HG03039 (cell line): ENCODE results near the gene ACAA2.

Experiments used
- ATAC-seq: cut with Tn5 transposase; IDR thresholded peaks from one replicate; pipeline ENCODE4 v1.9.1; 2021; ENCODE audit warnings: mild to moderate bottlenecking, moderate library complexity; ENCODE audit not compliant: unreplicated experiment

Gene ACAA2, protein sequence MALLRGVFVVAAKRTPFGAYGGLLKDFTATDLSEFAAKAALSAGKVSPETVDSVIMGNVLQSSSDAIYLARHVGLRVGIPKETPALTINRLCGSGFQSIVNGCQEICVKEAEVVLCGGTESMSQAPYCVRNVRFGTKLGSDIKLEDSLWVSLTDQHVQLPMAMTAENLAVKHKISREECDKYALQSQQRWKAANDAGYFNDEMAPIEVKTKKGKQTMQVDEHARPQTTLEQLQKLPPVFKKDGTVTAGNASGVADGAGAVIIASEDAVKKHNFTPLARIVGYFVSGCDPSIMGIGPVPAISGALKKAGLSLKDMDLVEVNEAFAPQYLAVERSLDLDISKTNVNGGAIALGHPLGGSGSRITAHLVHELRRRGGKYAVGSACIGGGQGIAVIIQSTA

DNA sequence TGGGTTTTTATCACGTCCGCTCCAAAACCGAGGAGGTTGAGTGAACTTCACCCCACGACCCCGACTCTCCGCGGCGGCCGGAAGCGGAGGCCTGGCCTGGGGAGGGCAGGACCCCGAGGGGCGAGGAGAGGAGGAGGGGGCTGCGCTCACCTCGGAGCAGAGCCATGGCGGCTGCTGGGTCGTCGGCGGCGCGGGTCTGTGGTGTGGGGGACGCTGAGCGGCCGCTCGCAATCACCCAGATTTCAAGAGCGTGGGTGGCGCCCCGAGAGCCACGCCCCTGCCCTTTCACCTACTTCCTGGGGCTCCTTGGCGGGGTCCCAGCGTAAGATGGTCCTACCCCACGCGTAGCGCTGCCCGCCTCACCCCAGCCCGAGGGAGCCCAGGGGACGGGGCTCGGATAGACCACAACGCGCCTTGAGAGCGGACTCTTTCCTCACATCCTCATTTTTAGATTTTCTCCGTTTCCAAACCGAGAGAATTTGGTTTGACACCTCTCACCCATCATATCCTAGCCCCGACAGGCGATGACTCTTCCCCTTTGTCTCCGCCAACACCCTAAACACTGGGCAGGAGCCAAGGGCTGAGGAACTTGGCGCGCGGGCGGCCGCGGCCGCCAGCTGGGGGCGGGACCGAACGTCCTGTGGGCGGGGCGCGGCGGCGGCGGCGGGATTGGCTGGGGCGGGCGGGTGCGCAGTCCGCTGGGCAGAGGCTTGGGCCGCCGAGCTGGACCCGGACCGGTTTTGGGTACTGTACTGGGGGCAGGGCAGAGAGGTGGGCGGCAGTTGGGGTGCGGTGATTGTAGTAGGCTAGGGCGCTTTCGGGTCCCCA lies at the start of gene ACAA2:
Gene ACAA2, minus strand, starts transcription at position 215 of the 828 bp plus-strand sequence. Its CDS starts 49 bp downstream, at position 166.
- peak; percentile 89 for ATAC-seq

DNA sequence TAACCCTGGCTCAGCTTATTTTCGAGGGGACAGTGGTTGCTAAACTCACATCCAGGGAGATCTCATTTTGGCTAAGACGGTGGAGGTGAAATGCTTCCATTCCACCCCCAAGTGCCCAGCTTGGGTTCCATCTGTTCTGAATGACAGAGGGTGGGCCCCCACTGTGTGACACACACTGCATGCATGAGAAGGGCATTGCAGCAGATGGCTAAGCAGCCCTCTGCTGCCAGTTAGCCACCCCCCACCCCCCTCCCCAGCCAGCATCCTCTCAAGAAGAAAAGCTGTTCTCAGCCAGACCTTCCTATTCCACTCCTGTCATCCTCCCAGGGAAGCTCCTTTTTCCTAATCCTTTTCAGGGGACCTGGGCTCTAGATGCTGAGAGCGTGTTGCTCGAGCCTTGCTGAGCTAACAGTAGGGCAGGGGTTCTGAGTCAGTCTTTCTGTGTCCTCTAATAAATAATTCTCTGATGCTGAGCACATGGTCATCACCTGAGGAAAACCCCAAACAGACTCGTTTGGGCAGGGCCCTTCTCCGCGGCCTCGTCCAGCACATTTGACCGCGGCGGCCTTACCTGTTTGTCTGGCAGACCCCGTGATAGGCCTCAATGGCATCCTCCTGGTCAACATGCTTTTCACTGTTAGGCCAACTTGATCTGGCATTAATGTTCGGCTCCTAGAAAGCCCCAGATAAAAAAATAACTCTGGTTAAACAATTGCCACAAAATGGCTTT lies 49.5 kb upstream of the ACAA2 start:
- ATAC-seq = no peak

DNA sequence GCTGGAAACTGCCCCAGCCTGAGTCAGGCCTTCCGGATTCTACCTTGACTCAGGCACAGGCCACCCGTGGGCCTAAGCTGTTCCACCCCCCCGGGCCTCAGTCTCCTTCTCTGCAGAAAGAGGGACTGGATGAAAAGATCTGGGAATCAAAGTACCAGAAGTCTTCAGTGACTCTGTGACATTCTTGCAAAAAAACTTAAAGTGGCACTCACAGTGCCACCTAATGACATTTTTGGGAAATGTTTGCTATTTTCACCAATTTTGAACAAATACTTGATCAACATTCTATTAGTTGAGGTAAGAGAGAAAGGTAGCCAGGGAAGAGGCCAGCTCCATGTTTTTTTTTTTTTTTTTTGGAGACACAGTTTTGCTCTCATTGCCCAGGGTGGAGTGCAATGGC lies 48.3 kb upstream of the ACAA2 start:
- no peak for ATAC-seq

DNA sequence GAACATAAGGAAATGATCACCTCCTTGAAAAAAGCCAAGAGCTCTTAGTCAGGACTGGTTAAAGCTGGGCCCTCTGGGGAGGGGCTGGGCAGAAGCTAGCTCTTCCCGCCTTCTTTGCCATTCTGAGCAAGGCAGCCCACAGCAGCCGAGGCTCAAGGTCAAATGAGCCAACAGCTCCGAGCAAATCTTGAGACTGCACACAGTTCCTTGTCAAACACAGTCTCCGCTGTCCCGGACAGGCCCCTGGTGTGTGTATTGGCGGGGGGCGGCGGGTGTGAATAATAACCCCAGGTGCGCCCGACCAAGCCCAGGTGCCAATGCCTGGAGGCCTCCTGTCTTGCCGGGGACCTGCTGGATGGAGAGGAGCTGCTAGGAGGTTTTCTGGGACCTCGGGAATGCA lies 46.4 kb upstream of the ACAA2 start:
- ATAC-seq = no peak

DNA sequence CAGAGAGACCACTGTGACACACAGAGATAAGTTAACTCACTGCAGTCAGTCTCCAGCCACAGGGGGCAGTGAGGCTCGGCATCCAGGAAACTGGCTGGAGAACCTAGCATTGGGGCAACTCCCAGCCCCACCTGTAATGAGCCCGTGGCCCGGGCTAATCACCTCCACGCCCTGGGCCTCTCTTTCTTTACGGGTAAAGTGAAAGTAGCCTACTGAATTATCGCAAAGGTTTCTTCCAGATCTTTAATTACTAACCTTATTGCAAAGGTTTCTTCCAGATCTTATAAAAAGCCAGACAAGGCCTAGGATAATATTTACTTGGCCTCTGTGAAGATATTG lies 45.7 kb upstream of the ACAA2 start:
- ATAC-seq = no peak

DNA sequence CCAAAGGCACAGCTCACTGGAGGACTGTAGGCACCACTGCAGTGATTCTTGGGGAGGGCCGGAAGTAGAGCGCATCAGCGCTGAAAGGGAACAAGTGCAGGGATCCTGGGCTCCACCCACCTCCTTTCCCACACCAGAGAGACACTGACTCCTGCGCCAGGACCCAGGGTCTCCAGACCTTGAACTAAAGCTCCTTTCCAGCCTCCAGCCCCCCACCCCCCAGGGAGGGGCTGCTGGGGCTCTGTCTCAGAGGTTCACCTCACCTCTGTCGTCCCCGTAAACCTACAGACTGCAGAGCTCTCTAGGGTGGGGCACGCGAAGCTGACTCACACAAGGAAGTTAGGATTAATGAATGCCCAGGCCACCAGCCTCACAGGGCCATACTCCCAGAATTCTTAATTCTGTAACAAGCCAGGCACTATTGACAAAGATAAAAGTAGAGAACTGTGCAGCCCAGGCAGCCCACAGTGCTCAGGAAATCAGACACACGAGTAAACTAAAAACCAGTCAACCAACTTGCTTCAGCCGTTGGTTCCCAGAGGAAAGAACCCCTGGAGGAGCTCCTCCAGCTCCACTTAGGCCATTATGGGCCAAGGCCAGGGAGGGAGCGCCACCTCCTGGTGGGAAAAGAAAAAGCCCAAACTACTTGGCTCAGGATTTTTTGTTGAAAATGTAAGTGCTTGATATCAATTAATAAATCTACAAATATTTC lies 45.1 kb upstream of the ACAA2 start:
- ATAC-seq = no peak

DNA sequence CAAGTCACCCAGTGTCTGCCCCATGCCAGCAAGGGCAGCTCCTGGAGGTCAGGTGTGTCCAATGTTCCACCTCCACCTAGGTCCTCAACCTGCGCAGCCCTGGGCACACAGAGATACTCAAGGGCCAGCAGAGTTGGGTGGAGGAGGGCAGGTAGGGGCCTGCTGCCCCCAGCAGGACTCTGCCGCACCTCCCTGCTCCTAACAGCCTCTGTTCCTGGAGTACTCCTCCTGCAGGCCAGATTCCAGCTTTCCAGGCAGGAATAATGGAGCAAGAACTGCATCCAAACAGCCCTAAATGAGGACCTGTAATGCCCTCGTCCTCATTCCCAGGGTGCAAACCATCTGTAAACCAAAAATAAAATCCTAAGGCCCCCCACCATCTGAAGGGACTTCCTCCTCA lies 44.4 kb upstream of the ACAA2 start:
- no peak for ATAC-seq

DNA sequence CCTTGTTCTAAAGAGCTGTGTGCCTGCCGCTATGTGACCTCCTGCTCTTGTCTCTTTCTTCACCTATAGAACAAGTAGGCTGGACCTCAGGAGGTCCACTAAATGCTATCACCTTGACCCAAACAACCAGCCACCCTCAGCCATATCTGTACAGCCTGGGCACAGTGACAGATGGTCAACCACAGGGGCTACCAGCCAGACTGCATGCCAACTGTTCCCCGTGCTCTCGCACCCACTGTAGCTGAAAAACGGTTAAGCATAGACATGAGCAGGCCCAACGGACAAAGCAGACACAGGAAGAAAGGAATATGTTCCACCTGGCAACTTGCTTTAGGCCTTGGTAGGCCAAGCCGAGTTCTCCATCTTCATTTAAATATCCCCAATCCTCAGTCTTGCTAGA lies 43.2 kb upstream of the ACAA2 start:
- ATAC-seq = no peak

DNA sequence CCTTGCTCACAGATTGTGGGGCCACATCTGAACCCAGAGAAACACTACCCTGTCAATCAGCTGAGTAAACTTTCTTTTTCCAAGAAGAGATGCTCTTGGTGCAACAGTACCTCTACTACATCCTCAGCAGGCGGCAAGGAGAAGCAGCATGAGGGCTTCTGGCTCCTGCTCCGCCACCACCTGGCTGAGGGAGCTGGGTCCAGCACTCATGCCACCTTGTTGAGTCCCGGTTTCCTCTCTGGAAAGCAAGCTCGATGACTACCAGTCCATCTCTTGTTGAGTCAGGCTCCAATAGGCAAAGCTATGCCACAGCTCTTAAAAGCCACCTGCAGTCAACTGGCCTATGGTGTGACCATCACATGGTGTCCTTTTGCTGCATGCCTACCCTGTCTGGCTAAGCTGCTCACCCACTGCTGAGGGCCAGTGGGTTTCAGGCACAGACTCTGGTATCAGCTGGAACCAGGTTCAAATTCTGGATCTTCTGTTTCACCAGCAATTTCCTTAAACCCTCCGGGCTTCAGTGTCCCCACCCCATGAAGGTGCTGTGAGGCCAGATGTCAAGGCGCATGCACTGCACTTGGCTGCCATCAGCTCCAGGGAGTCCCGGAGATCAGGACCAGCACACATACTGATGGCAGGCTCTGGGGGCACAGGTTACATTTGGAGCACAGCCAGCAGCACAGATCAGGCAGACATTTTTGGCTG lies 42.5 kb upstream of the ACAA2 start:
- ATAC-seq = no peak

DNA sequence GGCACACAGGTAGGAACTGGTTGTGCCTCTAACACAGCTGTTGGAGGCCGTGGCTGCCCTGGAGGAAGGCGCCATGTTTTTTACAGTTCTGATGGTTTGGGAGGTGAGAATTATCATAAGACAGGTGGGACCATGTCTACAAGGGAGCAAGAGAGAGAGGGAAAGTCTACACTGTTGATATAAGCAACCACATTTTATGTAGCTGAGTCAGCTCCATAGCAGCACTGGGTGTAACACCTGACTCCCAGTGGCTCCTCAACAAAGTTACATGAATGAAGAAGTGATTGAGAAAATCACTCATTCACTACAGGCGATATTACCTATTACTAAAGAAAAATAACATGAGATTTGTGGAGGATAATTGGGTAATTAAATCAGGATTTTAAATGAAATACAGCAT lies 41.3 kb upstream of the ACAA2 start:
- ATAC-seq = no peak

DNA sequence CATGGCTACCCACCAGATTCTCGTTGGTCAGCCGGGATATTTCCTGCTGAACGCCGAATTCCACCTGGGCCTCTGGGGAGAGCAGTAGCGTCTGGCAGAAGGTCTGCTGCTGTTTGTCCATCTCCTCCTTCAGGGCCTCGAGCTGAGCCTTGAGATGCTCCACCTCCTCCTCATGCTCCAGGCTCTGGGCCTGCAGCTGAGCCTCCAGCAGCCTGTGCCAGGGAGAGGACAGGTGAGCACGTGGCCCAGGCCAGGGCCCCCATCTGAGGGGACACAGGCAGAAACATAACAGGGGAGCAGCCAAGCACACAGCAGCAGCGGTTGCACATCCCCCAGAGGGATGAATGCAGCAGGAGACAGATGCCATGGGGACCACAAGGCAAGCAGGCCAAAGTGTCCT lies 40.1 kb upstream of the ACAA2 start:
- no peak for ATAC-seq

DNA sequence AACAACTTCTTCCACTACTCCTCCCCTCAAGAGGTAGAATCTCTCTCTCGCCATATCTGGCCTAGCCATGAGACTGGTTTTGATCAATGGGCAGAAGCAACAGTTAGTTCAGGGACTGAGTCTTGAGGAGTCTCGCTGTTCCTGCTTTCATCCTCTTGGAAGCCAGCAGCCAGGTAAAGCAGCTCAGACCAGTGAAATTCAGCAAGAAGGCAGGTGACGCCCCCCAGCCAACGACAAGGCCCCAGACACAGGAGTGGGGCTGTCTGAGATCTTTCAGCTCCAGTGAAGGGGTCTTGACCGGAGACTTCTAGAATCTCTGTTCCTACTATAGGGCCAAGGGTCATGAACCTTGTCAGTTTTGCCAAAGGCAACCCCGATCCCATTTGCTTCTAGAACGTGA lies 39.7 kb upstream of the ACAA2 start:
- ATAC-seq = no peak

DNA sequence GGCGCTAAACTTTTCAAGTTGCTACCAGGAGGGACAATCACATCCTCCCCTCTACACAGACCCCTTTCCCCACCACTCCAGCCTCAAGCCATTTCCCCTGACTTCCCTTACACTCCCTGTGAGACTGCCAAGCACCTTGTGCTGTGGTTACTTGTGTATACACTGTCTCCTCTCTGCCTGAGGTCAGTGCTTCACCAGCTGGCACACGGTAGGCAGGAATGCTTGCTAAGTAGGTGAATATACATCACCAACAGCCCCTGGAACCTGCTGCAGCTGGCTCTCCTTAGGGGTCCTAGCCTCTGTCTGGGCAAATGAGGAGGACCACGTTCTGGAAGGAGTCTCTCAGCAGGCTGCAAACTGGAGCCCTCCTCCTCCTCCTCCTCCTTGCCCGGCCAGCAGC lies 38.3 kb upstream of the ACAA2 start:
- no peak for ATAC-seq

DNA sequence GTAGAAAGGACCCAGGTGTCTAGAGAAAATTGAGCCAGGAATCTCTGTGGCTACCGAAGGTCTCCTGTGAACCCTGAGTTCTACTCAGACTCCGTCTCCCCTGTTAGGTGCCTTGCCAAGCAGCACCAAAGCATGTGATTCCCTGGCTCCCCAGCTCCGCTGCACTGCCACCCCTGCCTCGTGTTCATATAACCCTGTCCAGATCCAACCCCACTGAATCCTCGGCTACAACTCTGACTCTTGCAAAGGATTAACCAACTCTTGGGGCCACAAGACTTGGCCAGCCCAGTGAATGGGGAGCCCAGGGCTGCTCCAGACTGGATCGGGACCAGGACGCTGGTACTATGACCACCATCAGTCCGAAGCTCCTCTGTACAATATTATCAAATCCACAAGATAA lies 37.3 kb upstream of the ACAA2 start:
- ATAC-seq = no peak

DNA sequence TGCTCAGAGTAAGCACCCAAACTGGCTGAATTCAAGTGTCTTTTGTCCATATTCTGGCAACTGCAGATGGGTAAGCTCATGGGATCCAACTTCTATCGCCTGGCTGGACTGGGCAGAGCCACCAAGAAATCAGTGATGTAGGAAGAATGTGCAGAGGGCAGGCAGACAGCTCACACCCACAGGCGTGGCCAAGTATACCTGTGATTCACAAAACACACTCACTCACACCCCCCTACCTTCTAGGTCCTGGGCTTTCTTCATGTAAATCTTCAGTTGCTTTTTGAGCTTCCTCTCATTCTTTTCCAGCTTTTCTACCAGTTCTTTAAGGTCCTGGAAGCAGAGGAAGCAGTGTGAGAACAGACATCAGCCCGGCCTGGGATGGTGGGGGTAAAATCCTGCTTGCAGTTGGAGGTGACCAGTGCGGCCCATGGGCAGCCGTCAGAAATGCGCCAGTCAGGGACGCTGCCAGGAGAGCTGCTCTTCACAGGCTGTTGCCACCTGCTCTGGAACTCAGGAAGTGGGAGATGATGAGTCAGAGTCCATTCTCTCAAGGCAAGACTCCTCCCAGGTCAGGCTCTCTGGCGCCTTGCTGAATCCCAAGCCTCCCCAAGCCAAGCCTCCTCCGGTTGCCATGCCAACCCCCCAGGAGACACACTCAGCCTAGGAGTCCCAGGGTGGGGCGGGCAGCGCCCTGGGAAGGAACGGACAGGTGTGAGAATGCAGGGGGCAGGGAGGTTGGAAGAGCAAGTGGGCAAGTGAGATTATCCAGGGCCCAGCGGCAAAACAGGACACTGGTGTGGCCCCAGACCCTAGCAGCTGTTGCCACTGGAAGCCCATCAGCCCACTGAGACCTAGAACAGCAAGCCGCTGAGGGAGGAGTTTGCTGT lies 36.2 kb upstream of the ACAA2 start:
- no peak for ATAC-seq

DNA sequence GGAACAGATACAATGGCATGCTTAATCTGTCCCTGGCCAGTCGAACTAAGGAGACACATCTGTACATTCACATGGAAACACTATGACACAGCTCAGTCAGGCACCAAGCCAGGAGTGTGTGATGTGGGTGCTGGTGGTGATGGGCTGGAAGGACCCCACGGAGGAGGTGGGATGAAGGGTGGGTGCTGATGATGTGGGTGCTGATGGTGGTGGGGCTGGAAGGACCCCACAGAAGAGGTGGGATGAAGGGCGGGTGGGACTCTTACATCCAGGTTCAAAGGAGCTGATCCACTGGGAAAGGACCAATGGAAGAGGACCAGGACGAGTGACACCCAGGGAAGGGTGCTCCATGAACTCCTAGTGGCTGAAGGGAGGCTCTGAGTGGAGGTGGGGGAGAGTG lies 34.8 kb upstream of the ACAA2 start:
- no peak for ATAC-seq

DNA sequence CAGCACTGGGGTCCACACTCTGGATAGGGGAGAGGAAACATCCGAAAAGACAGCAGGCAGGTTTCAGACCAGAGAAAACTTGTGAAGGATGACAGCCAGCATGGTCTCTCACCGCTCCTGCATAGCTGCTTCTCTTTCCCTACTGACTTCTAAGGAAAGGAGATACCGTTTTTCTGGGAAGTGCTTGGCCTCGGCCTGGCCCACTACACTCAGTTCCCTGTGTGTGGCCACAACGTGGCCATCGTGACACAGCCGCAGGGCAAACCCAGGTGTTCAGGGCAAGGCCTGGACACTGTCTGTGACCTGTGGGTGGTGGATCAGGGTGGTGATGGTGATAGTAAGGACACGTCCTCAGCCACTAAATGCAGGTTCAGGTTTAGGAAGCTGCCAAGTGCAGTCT lies 34.2 kb upstream of the ACAA2 start:
- ATAC-seq = no peak

DNA sequence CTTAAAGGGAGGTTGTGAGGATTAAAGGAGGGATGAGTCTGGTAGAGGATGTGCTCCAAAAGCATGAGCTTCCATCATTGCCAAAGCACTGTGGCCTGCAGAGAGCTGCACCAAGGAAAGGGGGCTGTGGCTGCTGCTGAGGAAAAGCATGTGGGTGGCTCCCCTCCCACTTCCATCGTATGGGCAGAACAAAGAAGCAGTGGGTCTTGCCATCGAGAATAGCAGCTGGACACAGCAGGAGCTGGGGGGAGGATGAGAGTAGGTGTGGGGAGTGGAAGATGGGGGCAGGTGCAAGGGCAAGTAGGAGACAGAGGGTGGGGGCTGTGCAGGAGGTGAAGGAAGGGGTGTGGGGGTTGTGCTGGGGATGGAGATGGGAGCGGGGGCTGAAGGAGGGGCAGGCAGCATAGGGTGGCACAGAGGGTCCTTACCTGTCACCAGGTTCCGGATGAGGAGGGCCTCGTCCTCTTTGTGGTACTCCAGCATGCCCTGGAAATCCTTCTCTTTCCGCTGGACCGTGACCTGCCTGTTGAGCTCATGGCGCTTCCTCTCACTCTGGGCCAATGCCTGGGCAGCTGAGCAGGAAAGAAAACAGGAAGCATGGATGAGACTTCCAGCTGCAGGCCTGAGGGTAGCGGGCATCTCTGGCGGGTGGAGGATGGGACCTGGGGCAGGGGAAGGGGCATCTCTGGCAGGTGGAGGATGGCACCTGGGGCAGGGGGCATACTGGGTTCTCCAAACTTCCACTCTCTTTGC lies 33.6 kb upstream of the ACAA2 start:
- ATAC-seq = no peak

DNA sequence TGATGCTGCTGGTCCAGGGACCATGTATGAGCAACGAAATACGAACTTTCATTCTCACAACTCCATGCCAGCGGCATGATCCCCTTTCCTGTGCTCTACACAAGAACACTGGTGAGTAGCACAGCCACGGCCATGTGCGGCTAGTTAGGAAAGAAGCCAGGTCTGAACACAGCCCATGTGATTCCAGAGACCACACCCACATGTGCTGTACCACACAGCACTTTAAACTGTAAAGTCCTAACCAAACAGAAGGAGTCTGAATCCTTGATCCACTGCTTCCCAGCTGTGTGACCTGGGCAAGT lies 33.0 kb upstream of the ACAA2 start:
- ATAC-seq = no peak
